Vagina (tissue), 2 donors: ENCODE results near the gene ZNF677. TPM values are rescaled to one million over a fixed set of nuclear protein-coding genes. Genes with fewer than 3 reads are reported as not detected.
"Not testable (repeated sequence)": the region's sequence is repeated elsewhere in the genome, so short reads cannot be mapped to it uniquely, and the experiment has no call there.

ENCODE experiments used
- DNase-seq, 2 donors: peaks; one replicate each; pipeline ENCODE4 v3.0.0-alpha.2; 2017; ENCODE audit errors: extremely low spot score in 2 of 2
- H3K27ac ChIP-seq: fragments of 200-600 bp; sonication (generic); one replicate; pipeline ENCODE4 v1.5.1; 2019
- H3K27me3 ChIP-seq: fragments of 200-600 bp; sonication (generic); one replicate; pipeline ENCODE4 v1.5.1; 2019
- H3K36me3 ChIP-seq, 2 donors: fragments of 200-600 bp; sonication (generic); one replicate each; pipeline ENCODE4 v1.5.1; 2017 to 2019
- H3K4me1 ChIP-seq: fragments of 200-600 bp; sonication (generic); one replicate; pipeline ENCODE4 v1.5.1; 2019
- H3K4me3 ChIP-seq, 2 donors: fragments of 200-600 bp; sonication (generic); 1 replicate in 1 of 2; 2 replicates in 1 of 2; pipeline ENCODE4 v1.5.1; 2016 to 2019
- H3K9me3 ChIP-seq: fragments of 200-600 bp; sonication (generic); one replicate; pipeline ENCODE4 v1.5.1; 2019
- CTCF ChIP-seq, 3 experiments: fragments of 450-650 bp in 2 of 3; fragments of 200-600 bp in 1 of 3; sonication (generic) in 1 of 3; IDR thresholded peaks; one replicate each; pipeline ENCODE4 v1.5.1; 2017 to 2019; ENCODE audit warnings: antibody characterized with exemption in 3 of 3, mild to moderate bottlenecking in 2 of 3, moderate library complexity in 2 of 3
- POLR2A ChIP-seq, 2 donors: fragments of 450-650 bp; IDR thresholded peaks; one replicate each; pipeline ENCODE4 v1.6.1; 2017; ENCODE audit warnings: antibody characterized with exemption in 2 of 2, mild to moderate bottlenecking in 2 of 2, moderate library complexity in 2 of 2
- POLR2AphosphoS5 ChIP-seq, 2 donors: sonication (generic); formaldehyde crosslinking; IDR thresholded peaks; one replicate each; pipeline ENCODE4 v1.9.0; 2017; ENCODE audit warnings: antibody characterized with exemption in 2 of 2, mild to moderate bottlenecking in 2 of 2, low read depth in 1 of 2; ENCODE audit not compliant: insufficient read depth in 1 of 2
- intact Hi-C: fragments of 100-400 bp; cut with DNase I; formaldehyde crosslinking; loops from one replicate; pipeline ENCODE4 v1.15.1; 2023
- total RNA-seq: library from RNA; depleted of rRNA; stranded (reverse); fragments of >200 nt; gene quantifications from one replicate; pipeline ENCODE4 v1.2.3, GENCODE V29; 2016

ZNF677 gene
- total RNA-seq, 1 donor from 2014 or later, result 5.9 TPM

GRCh38 chr19:53195265-53195903, 59.3 kb downstream of the ZNF677 start:
- no peaks in the 10 kb centered on the region for H3K9me3 ChIP-seq
- peaks cover 0 to 29% of the 10 kb centered on the region in 2 donors for H3K36me3 ChIP-seq
- H3K27me3 ChIP-seq, result no peaks in the 10 kb centered on the region
- no peak overlapping the region for H3K4me3 ChIP-seq
- peaks cover 17% of the 10 kb centered on the region for H3K4me1 ChIP-seq
- DNase-seq, result no peak
- peak overlapping the region; percentile 3 for H3K27ac ChIP-seq
- no peak for TF ChIP-seq POLR2A (IDR thresholded peaks at IDR 0.05)
- peak in 1 of 2 donors; percentile 62 for TF ChIP-seq POLR2AphosphoS5 (IDR thresholded peaks at IDR 0.05; ENCODE audit: insufficient read depth in 1 of 2, low read depth in 1 of 2)
- peak; percentile 66 to 94 (median 82) for TF ChIP-seq CTCF (IDR thresholded peaks at IDR 0.05)
- intact Hi-C loops, result loop anchor here (10.0 kb wide), 1 partner anchor 159 kb away; no protein-coding TSS in a partner anchor

DNA sequence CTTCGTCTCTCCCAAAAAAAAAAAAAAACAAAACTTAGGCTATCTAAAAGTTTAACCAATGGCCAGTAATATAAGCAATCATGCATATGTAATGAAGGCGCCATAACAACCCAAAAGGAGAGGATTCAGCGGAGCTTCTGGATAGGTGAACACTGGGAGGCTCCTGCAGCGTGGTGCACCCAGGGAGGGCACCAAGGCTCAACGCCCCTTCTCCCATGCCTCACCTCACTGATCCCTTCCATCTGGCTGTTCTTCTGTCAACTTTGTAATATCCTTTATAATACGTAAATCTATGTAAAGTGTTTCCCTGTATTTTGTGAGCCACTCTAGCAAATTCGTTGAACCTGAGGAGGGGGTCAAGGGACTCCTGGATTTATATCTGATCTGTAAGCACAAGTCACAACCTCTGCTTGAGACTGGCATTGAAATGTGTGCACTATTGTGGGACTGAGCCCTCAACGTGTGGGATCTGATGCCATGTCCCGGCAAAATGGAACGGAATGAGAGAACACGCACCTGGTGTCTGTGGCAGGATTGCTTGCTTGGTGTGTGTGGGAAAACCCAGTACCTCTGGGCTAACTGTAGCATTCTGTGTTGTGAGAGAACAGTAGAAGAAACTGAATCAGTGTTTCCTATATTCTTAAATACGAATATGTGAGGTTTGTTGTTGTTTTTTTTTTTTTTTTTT, 61.0 kb downstream of the ZNF677 start:
- peaks cover 0 to 17% of the 10 kb centered on the region in 2 donors for H3K36me3 ChIP-seq
- intact Hi-C loops, result loop anchor here (10.0 kb wide), 1 partner anchor 161 kb away; no protein-coding TSS in a partner anchor
- no peak for TF ChIP-seq CTCF (IDR thresholded peaks at IDR 0.05)
- TF ChIP-seq POLR2A (IDR thresholded peaks at IDR 0.05), result no peak
- no peak for TF ChIP-seq POLR2AphosphoS5 (IDR thresholded peaks at IDR 0.05; ENCODE audit: insufficient read depth in 1 of 2, low read depth in 1 of 2)
- DNase-seq, result no peak
- no peaks in the 10 kb centered on the region for H3K9me3 ChIP-seq
- H3K4me1 ChIP-seq, result peaks cover 17% of the 10 kb centered on the region
- H3K4me3 ChIP-seq, result peak overlapping the region; percentile 65 to 68
- H3K27ac ChIP-seq, result no peak overlapping the region
- H3K27me3 ChIP-seq, result no peaks in the 10 kb centered on the region

DNA sequence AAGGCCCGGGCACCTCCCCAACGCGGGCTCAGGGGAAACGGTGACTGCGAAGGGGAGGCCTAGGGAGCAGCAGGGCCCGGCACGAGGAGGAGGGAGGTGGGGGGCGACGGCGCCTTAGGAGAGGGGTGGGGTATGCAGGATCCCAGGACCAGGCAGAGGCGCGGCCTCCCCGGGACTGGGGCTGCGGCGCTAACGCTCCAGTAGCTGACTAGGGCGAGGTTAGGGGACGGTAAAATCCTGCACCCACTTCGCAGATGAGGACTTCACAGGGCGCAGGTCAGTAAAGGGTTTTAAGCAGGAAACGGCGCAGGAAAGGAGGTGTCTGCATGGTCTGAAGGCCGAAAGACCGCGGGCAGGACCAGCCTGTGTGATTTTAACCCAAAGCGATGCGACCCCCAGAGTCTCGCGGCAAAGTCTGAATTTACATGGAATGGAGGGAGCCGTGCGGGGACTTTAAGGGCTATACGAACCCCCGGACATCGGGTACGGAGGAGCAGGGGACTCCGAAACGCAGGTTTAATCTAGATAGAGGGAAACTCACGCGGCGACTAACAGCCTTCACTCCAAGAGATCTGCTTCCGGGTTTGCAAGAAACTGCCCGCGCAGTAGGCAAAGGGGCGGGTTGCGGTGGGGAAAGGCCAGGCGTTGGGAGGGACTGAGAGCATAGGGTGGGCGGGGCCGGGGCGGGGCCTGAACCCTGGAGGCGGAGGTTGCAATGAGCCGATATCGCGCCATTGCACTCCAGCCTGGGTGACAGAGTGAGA, 61.7 kb downstream of the ZNF677 start, which contains the start of gene ZNF665:
TSS of gene ZNF665 (minus strand) at position 588 of the 764 bp plus-strand sequence. CDS start 10,460 bp downstream, outside the sequence.
- peaks cover 0 to 13% of the 10 kb centered on the region in 2 donors for H3K36me3 ChIP-seq
- peak in 1 of 2 donors; percentile 90 for DNase-seq
- H3K27me3 ChIP-seq, result no peaks in the 10 kb centered on the region
- no peaks in the 10 kb centered on the region for H3K9me3 ChIP-seq
- peaks cover 17% of the 10 kb centered on the region for H3K4me1 ChIP-seq
- peak within 1 kb of the TSS; percentile 65 to 68 for H3K4me3 ChIP-seq
- H3K27ac ChIP-seq, result peak within 1 kb of the TSS; percentile 52
- TF ChIP-seq POLR2AphosphoS5 (IDR thresholded peaks at IDR 0.05; ENCODE audit: insufficient read depth in 1 of 2, low read depth in 1 of 2), result peak; percentile 73 to 84
- TF ChIP-seq CTCF (IDR thresholded peaks at IDR 0.05), result no peak
- TF ChIP-seq POLR2A (IDR thresholded peaks at IDR 0.05), result peak in 1 of 2 donors; percentile 61
- intact Hi-C loops, result loop anchor here (10.0 kb wide), 1 partner anchor 162 kb away; no protein-coding TSS in a partner anchor

DNA sequence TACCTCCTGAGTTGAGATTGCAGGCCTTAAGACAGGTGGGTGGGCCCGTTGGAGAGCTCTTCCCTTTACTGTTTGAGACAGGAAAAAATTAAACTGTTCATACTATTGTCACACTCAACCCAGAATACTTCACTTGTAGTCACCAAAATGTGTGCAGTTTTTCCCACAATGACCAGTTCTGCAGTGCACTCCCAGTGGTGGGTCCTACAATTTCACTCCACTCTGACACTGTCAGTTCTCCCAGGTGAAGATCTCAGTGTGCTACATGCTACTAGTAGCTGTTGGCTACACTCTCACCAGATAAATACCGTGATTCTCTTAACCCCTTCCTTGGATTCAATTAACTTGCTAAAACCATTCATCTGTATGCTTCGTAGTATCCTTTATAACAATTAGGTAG, 64.4 kb downstream of the ZNF677 start:
- H3K27me3 ChIP-seq, result no peaks in the 10 kb centered on the region
- peaks cover 0 to 13% of the 10 kb centered on the region in 2 donors for H3K36me3 ChIP-seq
- H3K4me3 ChIP-seq, result no peak overlapping the region
- TF ChIP-seq POLR2AphosphoS5 (IDR thresholded peaks at IDR 0.05; ENCODE audit: insufficient read depth in 1 of 2, low read depth in 1 of 2) (no peak), CTCF (IDR thresholded peaks at IDR 0.05) (no peak), POLR2A (IDR thresholded peaks at IDR 0.05) (no peak)
- H3K4me1 ChIP-seq, result peaks cover 11% of the 10 kb centered on the region
- intact Hi-C loops, result loop anchor here (10.0 kb wide), 1 partner anchor 165 kb away; no protein-coding TSS in a partner anchor
- H3K27ac ChIP-seq, result no peak overlapping the region
- no peak for DNase-seq
- no peaks in the 10 kb centered on the region for H3K9me3 ChIP-seq

- not testable (repeated sequence) for DNase-seq, H3K27me3 ChIP-seq, H3K9me3 ChIP-seq, H3K27ac ChIP-seq, H3K4me3 ChIP-seq
- Histone ChIP-seq H3K36me3 (peaks cover 0 to 13% of the 10 kb centered on the region in 2 donors), H3K4me1 (peaks cover 11% of the 10 kb centered on the region)
- intact Hi-C loops, result loop anchor here (10.0 kb wide), 1 partner anchor 165 kb away; no protein-coding TSS in a partner anchor
Observed at GRCh38 chr19:53189691-53190198, 64.9 kb downstream of the ZNF677 start.
